ENCODE measurements around the gene CD3E. TPM values are rescaled to one million over a fixed set of nuclear protein-coding genes. Genes with fewer than 3 reads are reported as not detected.
"Not testable (repeated sequence)": the region's sequence is repeated elsewhere in the genome, so short reads cannot be mapped to it uniquely, and the experiment has no call there.

The CD3E gene
- total RNA-seq, 1 experiment from 2014 or later, result not detected

GRCh38 chr11:118283037-118283636, 21.4 kb upstream of the CD3E start:
- DNase-seq, result no peak
- Histone ChIP-seq H3K27me3 (0 out of 2 replicates have a peak, but pooled peaks cover 2% of the 10 kb centered on the region), H3K9me3 (no peaks in the 10 kb centered on the region), H3K4me3 (no peak overlapping the region), H3K36me3 (no peaks in the 10 kb centered on the region)

GRCh38 chr11:118283756-118284350, 20.7 kb upstream of the CD3E start:
- DNase-seq, result no peak
- Histone ChIP-seq H3K36me3 (no peaks in the 10 kb centered on the region), H3K9me3 (no peaks in the 10 kb centered on the region), H3K4me3 (no peak overlapping the region), H3K27me3 (0 out of 2 replicates have a peak, but pooled peaks cover 2% of the 10 kb centered on the region)

- Histone ChIP-seq H3K9me3 (no peaks in the 10 kb centered on the region), H3K4me3 (no peak overlapping the region), H3K36me3 (no peaks in the 10 kb centered on the region), H3K27me3 (peaks cover 6% of the 10 kb centered on the region; the same call in 1 of the 2 replicates)
- no peak for DNase-seq
Observed at GRCh38 chr11:118286545-118286944, 18.0 kb upstream of the CD3E start.

GRCh38 chr11:118287006-118287405, 17.5 kb upstream of the CD3E start:
- no peak for DNase-seq
- no peak overlapping the region for H3K4me3 ChIP-seq
- H3K36me3 ChIP-seq, result no peaks in the 10 kb centered on the region
- no peaks in the 10 kb centered on the region for H3K9me3 ChIP-seq
- H3K27me3 ChIP-seq, result peaks cover 6% of the 10 kb centered on the region; the same call in 1 of the 2 replicates

- H3K36me3 ChIP-seq, result no peaks in the 10 kb centered on the region
- H3K27me3 ChIP-seq, result peaks cover 6% of the 10 kb centered on the region; the same call in 1 of the 2 replicates
- no peak for DNase-seq
- no peaks in the 10 kb centered on the region for H3K9me3 ChIP-seq
- H3K4me3 ChIP-seq, result no peak overlapping the region
Observed at GRCh38 chr11:118289401-118289800, 15.1 kb upstream of the CD3E start.

- Histone ChIP-seq H3K9me3 (no peaks in the 10 kb centered on the region), H3K27me3 (peaks cover 5% of the 10 kb centered on the region; the same call in 1 of the 2 replicates), H3K36me3 (no peaks in the 10 kb centered on the region), H3K4me3 (no peak overlapping the region)
- peak; percentile 8 for DNase-seq
Observed at GRCh38 chr11:118290923-118291322, 13.6 kb upstream of the CD3E start.

- no peaks in the 10 kb centered on the region for H3K36me3 ChIP-seq
- H3K4me3 ChIP-seq, result no peak overlapping the region
- DNase-seq, result no peak
- H3K27me3 ChIP-seq, result peaks cover 4% of the 10 kb centered on the region; the same call in 1 of the 2 replicates
- H3K9me3 ChIP-seq, result no peaks in the 10 kb centered on the region
Observed at GRCh38 chr11:118291477-118292135, 12.9 kb upstream of the CD3E start.

- DNase-seq, result no peak
- H3K27me3 ChIP-seq, result peaks cover 4% of the 10 kb centered on the region; the same call in 1 of the 2 replicates
Observed at GRCh38 chr11:118294053-118294452, 10.5 kb upstream of the CD3E start.

GRCh38 chr11:118295199-118295598, 9.3 kb upstream of the CD3E start:
- no peaks in the 10 kb centered on the region for H3K36me3 ChIP-seq
- H3K9me3 ChIP-seq, result no peaks in the 10 kb centered on the region
- DNase-seq, result no peak
- peaks cover 4% of the 10 kb centered on the region; the same call in 1 of the 2 replicates for H3K27me3 ChIP-seq
- no peak overlapping the region for H3K4me3 ChIP-seq

More at GRCh38 chr11:118294053-118294452, 10.5 kb upstream of the CD3E start:
- Histone ChIP-seq H3K9me3 (no peaks in the 10 kb centered on the region), H3K36me3 (no peaks in the 10 kb centered on the region), H3K4me3 (no peak overlapping the region)

GRCh38 chr11:118295815-118296454, 8.6 kb upstream of the CD3E start:
- Histone ChIP-seq H3K36me3 (no peaks in the 10 kb centered on the region), H3K27me3 (peaks cover 4% of the 10 kb centered on the region), H3K9me3 (no peaks in the 10 kb centered on the region), H3K4me3 (no peak overlapping the region)
- DNase-seq, result peak; percentile 2

- peaks cover 15% of the 10 kb centered on the region; the same call in 1 of the 2 replicates for H3K27me3 ChIP-seq
- no peaks in the 10 kb centered on the region for H3K9me3 ChIP-seq
- no peak overlapping the region for H3K4me3 ChIP-seq
- no peak for DNase-seq
- H3K36me3 ChIP-seq, result no peaks in the 10 kb centered on the region
Observed at GRCh38 chr11:118301600-118302195, 2.8 kb upstream of the CD3E start.

GRCh38 chr11:118304227-118304567, 333 bp upstream of the CD3E start:
- no peak overlapping the region for H3K4me3 ChIP-seq
- peaks cover 15% of the 10 kb centered on the region; the same call in 1 of the 2 replicates for H3K27me3 ChIP-seq
- no peaks in the 10 kb centered on the region for H3K9me3 ChIP-seq
- H3K36me3 ChIP-seq, result no peaks in the 10 kb centered on the region
- DNase-seq, result no peak

GRCh38 chr11:118305726-118306125, 1.2 kb downstream of the CD3E start:
- Histone ChIP-seq H3K27me3 (peaks cover 15% of the 10 kb centered on the region; the same call in 1 of the 2 replicates), H3K4me3 (no peak overlapping the region), H3K9me3 (no peaks in the 10 kb centered on the region), H3K36me3 (no peaks in the 10 kb centered on the region)
- no peak for DNase-seq

GRCh38 chr11:118306556-118306955, 2.0 kb downstream of the CD3E start:
- H3K27me3 ChIP-seq, result peaks cover 15% of the 10 kb centered on the region; the same call in 1 of the 2 replicates
- no peak for DNase-seq
- no peaks in the 10 kb centered on the region for H3K36me3 ChIP-seq
- H3K9me3 ChIP-seq, result no peaks in the 10 kb centered on the region
- H3K4me3 ChIP-seq, result no peak overlapping the region

GRCh38 chr11:118308995-118309528, 4.5 kb downstream of the CD3E start:
- not testable (repeated sequence) for H3K36me3 ChIP-seq, H3K27me3 ChIP-seq, H3K9me3 ChIP-seq, DNase-seq, H3K4me3 ChIP-seq

- Histone ChIP-seq H3K27me3 (peaks cover 8% of the 10 kb centered on the region; the same call in 1 of the 2 replicates), H3K4me3 (no peak overlapping the region), H3K36me3 (no peaks in the 10 kb centered on the region), H3K9me3 (no peaks in the 10 kb centered on the region)
- DNase-seq, result no peak
Observed at GRCh38 chr11:118310271-118310670, 5.7 kb downstream of the CD3E start.

Measured in MG63 (cell line).